ENCODE data around the gene DIAPH2.
"Not testable (repeated sequence)": the region's sequence is repeated elsewhere in the genome, so short reads cannot be mapped to it uniquely, and the experiment has no call there.

DNA sequence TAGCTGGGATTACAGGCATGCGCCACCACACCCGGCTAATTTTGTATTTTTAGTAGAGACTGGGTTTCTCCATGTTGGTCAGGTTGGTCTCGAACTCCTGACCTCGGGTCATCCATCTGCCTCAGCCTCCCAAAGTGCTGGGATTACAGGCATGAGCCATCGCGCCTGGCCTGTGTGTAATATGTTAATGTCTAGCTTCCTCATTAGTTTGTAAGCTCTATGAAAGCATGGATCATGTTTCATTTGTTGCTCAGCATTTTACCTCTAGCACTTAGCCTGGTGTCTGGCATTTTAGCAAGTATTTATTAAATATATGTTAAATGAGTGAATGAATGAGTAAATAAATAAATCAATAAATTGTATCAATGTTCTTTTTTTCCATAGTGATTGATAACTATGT lies 29.8 kb downstream of the DIAPH2 start:
- TF ChIP-seq, protein P1, sequence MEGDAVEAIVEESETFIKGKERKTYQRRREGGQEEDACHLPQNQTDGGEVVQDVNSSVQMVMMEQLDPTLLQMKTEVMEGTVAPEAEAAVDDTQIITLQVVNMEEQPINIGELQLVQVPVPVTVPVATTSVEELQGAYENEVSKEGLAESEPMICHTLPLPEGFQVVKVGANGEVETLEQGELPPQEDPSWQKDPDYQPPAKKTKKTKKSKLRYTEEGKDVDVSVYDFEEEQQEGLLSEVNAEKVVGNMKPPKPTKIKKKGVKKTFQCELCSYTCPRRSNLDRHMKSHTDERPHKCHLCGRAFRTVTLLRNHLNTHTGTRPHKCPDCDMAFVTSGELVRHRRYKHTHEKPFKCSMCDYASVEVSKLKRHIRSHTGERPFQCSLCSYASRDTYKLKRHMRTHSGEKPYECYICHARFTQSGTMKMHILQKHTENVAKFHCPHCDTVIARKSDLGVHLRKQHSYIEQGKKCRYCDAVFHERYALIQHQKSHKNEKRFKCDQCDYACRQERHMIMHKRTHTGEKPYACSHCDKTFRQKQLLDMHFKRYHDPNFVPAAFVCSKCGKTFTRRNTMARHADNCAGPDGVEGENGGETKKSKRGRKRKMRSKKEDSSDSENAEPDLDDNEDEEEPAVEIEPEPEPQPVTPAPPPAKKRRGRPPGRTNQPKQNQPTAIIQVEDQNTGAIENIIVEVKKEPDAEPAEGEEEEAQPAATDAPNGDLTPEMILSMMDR (IDR thresholded peaks at IDR 0.05): not testable (repeated sequence)
- not testable (repeated sequence) for TF ChIP-seq EP300 (IDR thresholded peaks at IDR 0.05)
